Astrocyte of the spinal cord (primary cell): ENCODE results near the gene ARHGAP40.

Experiments
- DNase-seq: peaks from one replicate; pipeline ENCODE4 v3.0.0; 2011; ENCODE audit warnings: low read depth, low spot score
- H3K4me3 ChIP-seq: 2 replicates; pipeline ENCODE4 v1.5.1; 2011; ENCODE audit warnings: low read depth, mild to moderate bottlenecking, low read length, moderate library complexity
- CTCF ChIP-seq: IDR thresholded peaks from 2 replicates; pipeline ENCODE4 v1.5.1; 2012; ENCODE audit warnings: low read depth, mild to moderate bottlenecking, low read length, inconsistent platforms
- in situ Hi-C: cut with HindIII; loops from 2 replicates; pipeline ENCODE4 v1.10.0; 2017; ENCODE audit warnings: low sequenced_read_pairs

ARHGAP40 gene

DNA sequence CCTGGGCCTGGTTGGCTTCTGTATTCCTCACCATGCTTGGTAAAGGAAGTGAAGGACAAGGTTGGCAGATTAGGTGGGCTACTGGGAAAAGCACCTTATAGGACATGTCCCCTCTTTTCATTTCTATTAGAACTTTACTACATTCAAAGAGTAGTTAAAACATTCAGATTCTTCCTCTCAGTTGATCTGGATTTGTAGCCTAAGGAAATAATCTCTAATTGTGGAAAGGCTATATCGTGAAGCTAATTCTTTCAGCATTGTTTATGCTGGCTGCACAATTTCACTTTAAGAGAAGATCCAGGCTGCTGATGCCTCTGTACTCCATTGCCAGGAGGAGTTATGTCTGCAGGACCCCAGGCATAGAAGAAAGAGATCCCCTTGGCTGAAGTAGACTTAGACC is 58.8 kb downstream of the ARHGAP40 start:
- in situ Hi-C loops, result no loop called here
- no peak for DNase-seq
- H3K4me3 ChIP-seq, result no peak overlapping the region
- TF ChIP-seq CTCF, result no peak

- no peak overlapping the region for H3K4me3 ChIP-seq
- DNase-seq, result no peak
- in situ Hi-C loops, result no loop called here
- no peak for TF ChIP-seq CTCF
These were observed 62.1 kb downstream of the ARHGAP40 start for GRCh38 chr20:38663660-38664059.

- in situ Hi-C loops, result no loop called here
- DNase-seq, result no peak
- no peak for TF ChIP-seq CTCF
- no peak overlapping the region for H3K4me3 ChIP-seq
These were observed 62.7 kb downstream of the ARHGAP40 start for GRCh38 chr20:38664284-38664683.

DNA sequence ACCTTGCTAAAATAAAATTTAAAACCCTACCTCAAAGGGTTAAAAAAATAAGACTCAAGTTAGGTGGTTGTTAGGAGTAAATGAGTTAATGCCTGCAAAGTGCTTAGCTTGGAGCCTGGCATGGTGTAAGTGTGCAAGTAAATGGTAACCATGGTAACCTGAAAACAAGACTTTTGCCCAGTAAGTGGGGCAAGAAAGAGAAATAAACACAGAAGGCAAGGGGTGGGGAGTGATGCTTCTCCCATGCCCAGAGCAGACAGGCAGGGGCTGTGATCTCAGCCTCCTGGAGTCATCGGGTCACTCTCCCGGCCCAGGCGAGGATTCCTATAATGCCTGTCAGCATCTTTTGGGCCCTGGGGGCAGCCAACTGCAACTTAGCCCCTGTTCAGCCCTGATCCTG is 63.5 kb downstream of the ARHGAP40 start:
- TF ChIP-seq CTCF, result no peak
- in situ Hi-C loops, result no loop called here
- H3K4me3 ChIP-seq, result no peak overlapping the region
- DNase-seq, result no peak

- TF ChIP-seq CTCF, result no peak
- no peak overlapping the region for H3K4me3 ChIP-seq
These were observed 64.1 kb downstream of the ARHGAP40 start for GRCh38 chr20:38665506-38666285.

DNA sequence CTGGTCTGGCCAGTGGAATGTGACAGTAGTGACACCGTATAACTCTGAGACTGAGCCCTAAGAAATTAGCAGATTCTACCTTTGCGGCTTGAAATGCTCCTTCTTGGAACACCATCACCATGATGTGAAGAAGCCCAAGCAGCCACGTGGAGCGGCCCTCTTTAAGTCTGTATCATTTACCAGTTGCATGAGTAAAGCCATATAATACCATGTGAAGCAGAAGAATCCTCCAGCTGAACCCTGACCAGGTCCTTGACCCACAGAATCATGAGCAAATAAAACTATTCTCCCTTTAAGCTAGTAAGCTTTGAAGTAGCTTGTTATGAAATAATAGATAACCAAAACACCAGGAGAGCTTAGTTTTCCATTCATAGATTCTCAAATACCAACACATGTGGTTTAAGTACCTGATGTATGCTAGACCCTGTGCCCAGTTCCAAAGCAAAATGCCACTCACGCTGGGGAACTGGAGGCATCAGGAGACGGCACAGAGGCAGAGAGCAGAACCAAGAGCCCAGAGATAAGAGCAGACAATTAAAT is 65.9 kb downstream of the ARHGAP40 start:
- no peak overlapping the region for H3K4me3 ChIP-seq
- no peak for DNase-seq
- in situ Hi-C loops, result no loop called here
- no peak for TF ChIP-seq CTCF

More at GRCh38 chr20:38665506-38666285, 64.1 kb downstream of the ARHGAP40 start:
- no peak for DNase-seq
- in situ Hi-C loops, result no loop called here
